OCI-LY7 (cell line): Measurements from ENCODE around the gene KCNIP1. TPM values are rescaled to one million over a fixed set of nuclear protein-coding genes. Genes with fewer than 3 reads are reported as not detected.
"Not testable (repeated sequence)": the region's sequence is repeated elsewhere in the genome, so short reads cannot be mapped to it uniquely, and the experiment has no call there.

ENCODE experiments used
- BruUV-seq: library from RNA; stranded (reverse); fragments of 400-500 nt; replicated peaks from 2 replicates; lab custom pipeline; 2021; lab: Mats Ljungman, UMichigan
- CTCF ChIA-PET: fragments of 300-600 bp; sonication (Branson Sonifier 250); formaldehyde crosslinking; loops from one replicate; lab custom pipeline; 2022; ENCODE audit warnings: antibody characterized with exemption; ENCODE audit not compliant: unreplicated experiment; lab: Charles Lee
- POLR2A ChIA-PET: fragments of 300-600 bp; sonication (Branson Sonifier 250); formaldehyde crosslinking; loops from one replicate; lab custom pipeline; 2022; ENCODE audit warnings: antibody characterized with exemption; lab: Charles Lee
- DNase-seq: peaks from one replicate; pipeline ENCODE4 v3.0.0-alpha.2; 2015; ENCODE audit warnings: low spot score
- H2AFZ ChIP-seq: fragments of 200-600 bp; sonication (generic), shearing (Covaris generic); 2 replicates; pipeline ENCODE4 v1.6.1; 2014; ENCODE audit warnings: mild to moderate bottlenecking, antibody characterized with exemption, low read length, moderate library complexity
- H3K27ac ChIP-seq: fragments of 200-600 bp; sonication (generic); 2 replicates; pipeline ENCODE4 v1.5.1; 2014; ENCODE audit warnings: mixed run types, low read depth, mild to moderate bottlenecking, moderate library complexity, low read length, inconsistent platforms; ENCODE audit not compliant: poor library complexity, severe bottlenecking
- H3K36me3 ChIP-seq: fragments of 200-600 bp; sonication (generic); 2 replicates; pipeline ENCODE4 v1.6.1; 2014; ENCODE audit warnings: mild to moderate bottlenecking, antibody characterized with exemption, low read length, moderate library complexity, mixed read lengths; ENCODE audit not compliant: insufficient read depth
- H3K4me1 ChIP-seq: fragments of 200-600 bp; sonication (generic); 2 replicates; pipeline ENCODE4 v1.5.1; 2014; ENCODE audit warnings: mild to moderate bottlenecking, low read length; ENCODE audit not compliant: insufficient read depth, poor library complexity, severe bottlenecking
- H3K4me2 ChIP-seq: fragments of 200-600 bp; sonication (generic); 2 replicates; pipeline ENCODE4 v1.6.1; 2014; ENCODE audit warnings: mild to moderate bottlenecking, low read length
- H3K4me3 ChIP-seq: fragments of 200-600 bp; sonication (generic); 2 replicates; pipeline ENCODE4 v1.5.1; 2014; ENCODE audit warnings: mild to moderate bottlenecking, low read depth, low read length; ENCODE audit not compliant: poor library complexity, severe bottlenecking
- H3K79me2 ChIP-seq: fragments of 200-600 bp; sonication (generic); 2 replicates; pipeline ENCODE4 v1.6.1; 2016; ENCODE audit warnings: low read depth, mild to moderate bottlenecking, low read length, moderate library complexity, mixed read lengths; ENCODE audit not compliant: insufficient read depth
- H3K9me2 ChIP-seq: fragments of 200-600 bp; sonication (generic); 2 replicates; pipeline ENCODE4 v1.6.1; 2016; ENCODE audit warnings: mild to moderate bottlenecking, low read length, mixed read lengths; ENCODE audit not compliant: insufficient read depth
- H3K9me3 ChIP-seq: fragments of 200-600 bp; sonication (generic); 2 replicates; pipeline ENCODE4 v1.6.1; 2014; ENCODE audit warnings: mild to moderate bottlenecking, mixed run types, low read length, mixed read lengths
- H4K20me1 ChIP-seq: fragments of 200-600 bp; sonication (generic); 2 replicates; pipeline ENCODE4 v1.6.1; 2014; ENCODE audit warnings: mild to moderate bottlenecking, antibody characterized with exemption, low read length, moderate library complexity, mixed read lengths; ENCODE audit not compliant: insufficient read depth
- CTCF ChIP-seq: fragments of 200-600 bp; sonication (generic); conservative IDR thresholded peaks from 2 replicates; pipeline ENCODE4 v1.5.1; 2014; ENCODE audit warnings: mild to moderate bottlenecking, antibody characterized with exemption, low read length, moderate library complexity, mixed read lengths
- EZH2phosphoT487 ChIP-seq: fragments of 200-600 bp; sonication (generic); IDR thresholded peaks from 2 replicates; pipeline ENCODE4 v1.6.1; 2018; ENCODE audit warnings: low read depth, borderline replicate concordance, mild to moderate bottlenecking, mixed run types, antibody characterized with exemption, low read length, moderate library complexity, mixed read lengths
- intact Hi-C: fragments of 100-400 bp; cut with micrococcal nuclease; formaldehyde crosslinking; loops from one replicate; pipeline ENCODE4 v1.10.0; 2022; ENCODE audit not compliant: unreplicated experiment
- total RNA-seq, 2 experiments: library from RNA; depleted of rRNA in 1 of 2; stranded (reverse); fragments of >200 nt in 1 of 2; shearing (Covaris generic) in 1 of 2; gene quantifications; 2 replicates each; pipeline ENCODE4 v1.2.3, GENCODE V29; 2014 to 2022

Gene KCNIP1
- total RNA-seq, 2 experiments from 2014 or later: not detected

- no peaks in the 10 kb centered on the region for H3K9me2 ChIP-seq
- ChIA-PET POLR2A (no interaction called here), CTCF (no interaction called here)
- no peak overlapping the region for H3K27ac ChIP-seq
- H3K36me3 ChIP-seq: no peaks in the 10 kb centered on the region
- no peak for DNase-seq
- H3K9me3 ChIP-seq: no peaks in the 10 kb centered on the region
- H3K4me2 ChIP-seq: no peak overlapping the region
- no peaks in the 10 kb centered on the region for H3K4me1 ChIP-seq
- intact Hi-C loops: no loop called here
- no peaks in the 10 kb centered on the region for H4K20me1 ChIP-seq
- H3K4me3 ChIP-seq: no peak overlapping the region
- BruUV-seq: no TSS peak
- H3K79me2 ChIP-seq: no peaks in the 10 kb centered on the region
- H2AFZ ChIP-seq: no peak overlapping the region
- no peak for TF ChIP-seq CTCF
- TF ChIP-seq EZH2phosphoT487: no peak
These were observed 257.9 kb downstream of the KCNIP1 start for GRCh38 chr5:170761708-170762066.

- intact Hi-C loops, DNase-seq, H3K36me3 ChIP-seq, H4K20me1 ChIP-seq, H3K27ac ChIP-seq, BruUV-seq, H3K4me2 ChIP-seq, H2AFZ ChIP-seq, H3K79me2 ChIP-seq, H3K4me3 ChIP-seq, H3K9me2 ChIP-seq, H3K9me3 ChIP-seq, CTCF ChIA-PET, POLR2A ChIA-PET, H3K4me1 ChIP-seq: not testable (repeated sequence)
These were observed 258.5 kb downstream of the KCNIP1 start for GRCh38 chr5:170762298-170762697.

GRCh38 chr5:170765868-170766267 is 262.0 kb downstream of the KCNIP1 start:
- H3K79me2 ChIP-seq, DNase-seq, intact Hi-C loops, CTCF ChIA-PET, H3K9me3 ChIP-seq, BruUV-seq, H4K20me1 ChIP-seq, H2AFZ ChIP-seq, POLR2A ChIA-PET, H3K36me3 ChIP-seq, H3K4me3 ChIP-seq, H3K4me1 ChIP-seq, H3K9me2 ChIP-seq, H3K4me2 ChIP-seq, H3K27ac ChIP-seq: not testable (repeated sequence)

GRCh38 chr5:170769246-170769645 is 265.4 kb downstream of the KCNIP1 start:
- TF ChIP-seq CTCF: no peak
- TF ChIP-seq EZH2phosphoT487: no peak
- no peaks in the 10 kb centered on the region for H3K79me2 ChIP-seq
- H4K20me1 ChIP-seq: no peaks in the 10 kb centered on the region
- H3K36me3 ChIP-seq: no peaks in the 10 kb centered on the region
- H3K4me3 ChIP-seq: no peak overlapping the region
- H3K4me1 ChIP-seq: no peaks in the 10 kb centered on the region
- BruUV-seq: no TSS peak
- no peaks in the 10 kb centered on the region for H3K9me3 ChIP-seq
- ChIA-PET POLR2A (interaction anchor here (1.4 kb wide), 1 partner anchor 8 kb away, joined by 3 read pairs; no protein-coding TSS in a partner anchor), CTCF (no interaction called here)
- DNase-seq: no peak
- no peak overlapping the region for H3K4me2 ChIP-seq
- H2AFZ ChIP-seq: no peak overlapping the region
- intact Hi-C loops: no loop called here
- no peak overlapping the region for H3K27ac ChIP-seq
- H3K9me2 ChIP-seq: no peaks in the 10 kb centered on the region
